Uterus (tissue), 2 donors: ENCODE data around the gene ADD1.

Source experiments
- CTCF ChIP-seq, 4 experiments: fragments of 200-600 bp in 2 of 4; fragments of 450-650 bp in 2 of 4; sonication (generic) in 2 of 4; IDR thresholded peaks; one replicate each; pipeline ENCODE4 v1.5.1; 2016 to 2019; ENCODE audit warnings: antibody characterized with exemption in 4 of 4, mild to moderate bottlenecking in 2 of 4, moderate library complexity in 1 of 4
- POLR2A ChIP-seq, 2 donors: fragments of 450-650 bp; IDR thresholded peaks; one replicate each; pipeline ENCODE4 v1.6.1; 2016; ENCODE audit warnings: antibody characterized with exemption in 2 of 2, mild to moderate bottlenecking in 1 of 2, moderate library complexity in 1 of 2

- no peak for TF ChIP-seq CTCF (IDR thresholded peaks at IDR 0.05)
- no peak for TF ChIP-seq POLR2A (IDR thresholded peaks at IDR 0.05)
Measured at GRCh38 chr4:2929469-2929868, 85.8 kb downstream of the ADD1 start.
